ENCODE results near the gene TAF1C. TPM values are rescaled to one million over a fixed set of nuclear protein-coding genes. Genes with fewer than 3 reads are reported as not detected.

TAF1C gene
- total RNA-seq, 1 donor from 2014 or later: 22.8 TPM

DNA sequence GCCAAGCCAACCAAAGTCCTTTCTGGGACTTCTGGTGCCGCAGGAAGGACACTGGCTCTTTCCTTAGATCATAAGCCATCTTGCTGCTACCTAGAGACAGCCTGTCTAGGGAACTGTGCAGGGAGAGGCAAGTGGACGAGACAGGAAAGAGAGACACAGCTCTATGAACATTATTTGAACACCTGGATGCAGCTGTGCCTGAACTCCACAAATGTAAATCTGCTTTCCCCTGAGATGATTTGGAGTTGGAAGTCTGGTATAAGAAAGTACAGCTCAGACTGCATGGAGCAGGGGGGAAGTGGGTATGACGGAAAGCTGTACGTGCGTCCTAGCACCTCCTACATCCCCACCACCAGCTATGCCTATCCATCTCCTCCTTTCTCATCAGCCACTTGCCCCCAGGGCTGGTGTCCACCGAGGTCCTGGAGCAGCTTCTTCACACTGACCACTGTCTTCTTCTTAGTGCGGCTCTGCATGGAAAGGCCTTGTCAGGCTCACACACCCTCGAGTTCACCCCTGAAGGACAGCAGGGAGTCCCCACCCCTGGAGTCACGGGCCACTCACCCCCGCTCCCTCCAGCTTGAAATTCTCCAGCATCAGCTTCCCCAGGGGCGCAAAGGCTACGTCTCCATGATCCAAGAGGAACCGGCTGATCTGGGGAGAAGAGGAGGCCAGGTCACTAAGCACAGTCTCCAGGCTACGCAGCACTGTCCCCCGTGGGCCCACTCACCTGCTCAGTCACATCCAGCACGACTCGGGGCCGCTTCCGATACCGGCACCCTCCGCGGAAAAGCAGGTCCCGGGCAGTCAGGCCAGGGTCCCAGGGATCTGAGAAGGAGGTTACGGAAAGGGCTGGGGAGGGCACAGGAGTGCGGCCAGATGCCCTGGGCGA lies 3.9 kb downstream of the TAF1C start:
- no peak for DNase-seq

DNA sequence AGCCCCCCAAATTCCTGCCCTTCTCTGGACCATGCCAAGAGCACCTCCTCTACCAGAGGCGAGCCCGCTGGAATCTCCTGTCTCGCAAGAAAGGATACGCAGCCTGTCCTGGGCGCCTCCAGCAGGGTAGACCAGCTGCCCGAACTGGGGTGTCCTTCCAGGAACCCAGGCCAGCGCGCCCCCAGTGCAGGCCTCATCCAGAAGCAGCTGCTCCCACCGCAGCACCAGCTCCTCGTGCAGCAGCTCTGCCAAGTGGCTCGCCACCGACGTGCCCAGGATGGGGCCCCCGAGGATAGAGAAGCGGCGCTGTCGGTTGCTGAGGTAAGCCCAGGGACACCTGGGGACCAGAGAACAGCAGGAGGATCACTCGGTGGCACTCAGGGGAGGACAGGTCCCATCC lies 4.8 kb downstream of the TAF1C start:
- no peak for DNase-seq

DNA sequence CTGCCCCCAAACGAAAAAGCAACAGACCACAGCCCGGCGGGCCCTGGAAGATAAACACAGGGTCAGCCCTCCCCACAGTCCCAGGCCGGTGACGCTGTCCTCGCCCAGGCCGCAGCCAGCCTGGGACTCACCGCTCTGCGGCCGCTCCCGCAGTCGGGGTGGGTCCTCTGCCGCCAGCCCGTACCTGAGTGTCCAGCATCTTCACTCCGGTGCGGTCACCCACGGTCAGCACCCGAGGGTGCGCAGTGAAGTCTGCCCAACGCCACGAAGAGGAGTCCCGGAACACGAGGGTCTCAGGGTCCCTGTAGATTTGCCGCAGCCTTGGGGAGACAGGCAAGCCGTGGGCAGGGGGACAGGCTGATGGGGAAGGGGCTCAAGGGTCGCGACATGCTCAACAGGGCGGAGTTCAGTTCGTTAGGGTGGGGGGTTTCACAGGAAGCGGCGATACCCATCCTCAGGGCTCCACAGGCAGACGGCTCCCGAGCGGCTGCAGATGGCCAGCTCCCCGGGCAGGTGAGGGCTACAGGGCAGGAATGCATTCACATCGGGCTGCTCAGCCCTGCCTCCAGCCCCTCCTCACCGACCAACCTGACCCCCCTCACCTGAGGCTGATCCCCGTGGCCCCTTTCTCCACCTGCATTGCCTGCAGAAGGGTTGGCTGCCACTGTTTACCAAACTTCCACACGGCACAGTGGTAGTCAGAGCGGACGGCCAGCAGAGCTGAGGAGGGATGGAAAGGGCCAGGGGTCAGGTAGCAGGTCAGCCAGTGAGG lies 5.5 kb downstream of the TAF1C start:
- DNase-seq: no peak

DNA sequence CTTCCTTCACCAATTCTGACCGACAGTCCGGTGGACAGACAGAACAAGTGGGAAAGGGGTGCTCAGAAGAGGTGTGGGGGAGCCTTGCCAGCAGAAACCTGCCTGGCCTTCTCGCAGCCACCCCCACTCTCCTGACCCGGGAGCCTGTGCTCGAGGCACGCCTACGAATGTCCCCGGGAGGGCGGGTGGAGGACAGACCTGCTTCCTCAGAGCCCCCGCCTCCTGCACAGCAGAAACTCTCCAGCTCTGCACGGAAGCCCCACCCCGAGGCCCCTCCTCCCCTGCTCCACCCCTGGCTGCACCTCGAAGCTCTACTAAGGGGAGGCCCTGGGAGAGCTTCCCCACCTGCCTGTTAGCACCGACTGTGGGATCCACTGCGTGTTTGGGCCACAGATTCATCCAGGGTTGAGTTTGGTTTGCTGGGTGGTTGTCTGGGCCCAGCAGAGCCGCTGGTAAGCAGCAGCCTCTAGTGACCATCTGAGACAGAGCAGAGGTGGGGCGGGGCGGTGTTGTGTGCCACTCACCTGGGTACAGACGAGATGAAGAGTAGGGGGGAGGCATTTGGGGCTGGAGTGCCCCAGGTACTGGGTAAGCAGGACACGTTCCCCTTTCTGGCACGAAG lies 6.2 kb downstream of the TAF1C start:
- DNase-seq: no peak

DNA sequence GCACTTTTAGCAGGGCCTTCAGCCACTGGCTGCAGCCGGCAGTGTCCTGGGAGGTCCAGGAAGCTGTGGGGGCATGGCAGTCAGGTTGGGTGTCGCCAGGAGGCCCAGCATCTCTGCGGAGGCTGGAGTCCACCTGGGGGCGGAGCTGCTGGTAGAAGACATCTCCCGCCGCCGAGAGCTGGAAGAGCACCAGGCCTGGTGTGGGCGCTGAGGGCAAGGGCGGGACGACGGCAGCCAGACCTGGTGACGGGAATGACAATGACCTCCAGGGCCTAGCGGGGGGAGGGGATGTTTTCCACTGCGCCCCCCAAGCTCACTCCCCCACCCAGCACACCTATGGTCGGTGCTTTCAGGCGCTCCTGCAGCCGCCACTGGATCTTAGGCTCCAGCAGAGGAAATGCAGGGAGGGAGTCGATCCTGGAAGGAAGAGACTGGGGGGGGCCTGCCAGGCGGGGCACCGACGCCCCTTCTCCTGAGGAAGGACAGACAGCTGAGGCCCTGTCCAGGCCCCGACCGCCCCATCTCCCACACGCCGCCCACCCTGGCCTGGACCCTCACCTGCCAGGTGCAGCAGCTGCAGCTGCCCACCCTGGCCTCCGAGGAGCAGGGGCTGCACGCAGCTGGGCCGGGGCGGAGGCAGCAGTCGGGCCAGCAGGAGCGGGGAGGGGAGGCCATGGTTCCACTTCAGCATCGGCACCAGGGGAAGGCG lies 7.1 kb downstream of the TAF1C start:
- DNase-seq: no peak

DNA sequence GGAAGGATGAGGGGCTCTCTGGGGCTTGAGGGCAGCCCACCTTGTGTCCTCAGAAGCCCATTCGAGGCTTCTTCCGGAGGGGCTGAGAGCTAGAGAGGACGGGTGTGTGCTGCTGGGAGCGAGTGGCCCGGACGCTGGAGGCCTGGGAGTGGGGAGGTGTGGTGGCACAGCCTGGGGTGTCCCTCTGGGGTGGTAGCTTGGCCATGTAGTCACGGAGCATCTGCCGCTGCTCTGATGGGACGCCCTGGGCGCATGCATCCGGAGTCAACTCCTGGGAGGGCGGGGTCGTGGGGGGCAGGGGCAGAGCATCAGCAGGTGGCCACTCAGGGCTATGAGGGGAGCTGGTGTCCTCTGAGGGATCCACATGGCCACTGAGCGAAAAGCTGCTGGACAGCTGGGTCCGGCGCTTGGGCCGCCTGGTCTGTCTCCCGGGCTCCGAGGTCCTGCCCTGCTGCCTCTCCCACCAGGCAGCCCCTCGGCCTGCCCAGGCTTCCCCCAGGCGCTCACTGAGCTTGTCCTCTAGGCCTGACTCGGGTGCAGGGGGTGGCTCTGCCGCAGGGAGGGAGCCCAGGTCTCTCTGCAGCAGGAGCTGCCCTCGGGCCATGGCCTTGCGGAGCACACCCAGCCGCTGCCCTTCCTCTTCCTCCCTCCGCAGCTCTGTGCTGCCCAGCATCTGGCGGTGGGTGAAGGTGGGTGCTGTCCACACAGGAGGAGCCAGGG lies 7.8 kb downstream of the TAF1C start:
- no peak for DNase-seq

DNA sequence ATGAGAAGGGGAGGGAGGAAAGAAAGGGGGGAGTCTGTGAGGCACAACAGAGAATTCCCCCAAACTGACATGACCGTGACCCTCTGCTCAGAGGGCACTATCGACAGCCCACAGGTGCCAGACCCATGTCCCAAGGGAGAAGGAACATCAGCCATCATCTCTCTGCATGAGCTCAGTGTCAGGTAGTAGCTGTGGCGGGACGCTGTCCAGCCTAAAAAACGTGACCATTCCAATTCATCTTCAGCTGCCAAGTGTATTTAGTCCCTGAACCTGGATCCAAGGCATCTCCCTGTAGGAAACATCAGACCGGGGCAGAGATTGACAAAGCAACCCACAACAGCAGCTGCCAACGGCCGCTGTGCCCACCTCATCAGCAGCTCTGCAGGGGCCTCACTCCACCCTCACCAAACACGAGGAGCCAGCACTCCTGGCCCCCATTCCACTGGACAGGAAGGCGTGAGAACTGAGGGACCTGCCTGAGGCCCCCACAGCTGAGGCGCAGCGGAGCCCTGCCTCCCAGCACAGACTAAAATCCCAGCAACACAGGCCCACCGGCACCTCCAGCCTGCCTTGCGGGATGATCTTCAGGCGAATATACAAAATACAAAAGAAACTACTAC lies 8.6 kb downstream of the TAF1C start:
- DNase-seq: no peak

DNA sequence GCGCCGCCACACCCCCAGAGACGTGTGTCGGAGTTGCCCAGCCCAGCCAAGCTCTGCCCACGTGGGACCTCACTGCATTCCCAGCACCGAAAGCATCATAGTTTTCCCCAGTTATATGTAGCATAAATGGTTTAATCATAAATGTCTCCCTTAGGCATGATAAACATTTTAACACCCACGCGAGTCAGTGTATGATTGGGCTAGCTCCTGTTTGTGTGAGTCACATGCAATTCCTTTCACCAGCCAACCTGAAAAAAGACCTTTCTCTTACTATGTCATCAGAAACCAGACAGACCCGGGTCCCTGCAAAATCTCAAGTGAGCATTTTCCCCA lies 9.2 kb downstream of the TAF1C start:
- DNase-seq: no peak

DNA sequence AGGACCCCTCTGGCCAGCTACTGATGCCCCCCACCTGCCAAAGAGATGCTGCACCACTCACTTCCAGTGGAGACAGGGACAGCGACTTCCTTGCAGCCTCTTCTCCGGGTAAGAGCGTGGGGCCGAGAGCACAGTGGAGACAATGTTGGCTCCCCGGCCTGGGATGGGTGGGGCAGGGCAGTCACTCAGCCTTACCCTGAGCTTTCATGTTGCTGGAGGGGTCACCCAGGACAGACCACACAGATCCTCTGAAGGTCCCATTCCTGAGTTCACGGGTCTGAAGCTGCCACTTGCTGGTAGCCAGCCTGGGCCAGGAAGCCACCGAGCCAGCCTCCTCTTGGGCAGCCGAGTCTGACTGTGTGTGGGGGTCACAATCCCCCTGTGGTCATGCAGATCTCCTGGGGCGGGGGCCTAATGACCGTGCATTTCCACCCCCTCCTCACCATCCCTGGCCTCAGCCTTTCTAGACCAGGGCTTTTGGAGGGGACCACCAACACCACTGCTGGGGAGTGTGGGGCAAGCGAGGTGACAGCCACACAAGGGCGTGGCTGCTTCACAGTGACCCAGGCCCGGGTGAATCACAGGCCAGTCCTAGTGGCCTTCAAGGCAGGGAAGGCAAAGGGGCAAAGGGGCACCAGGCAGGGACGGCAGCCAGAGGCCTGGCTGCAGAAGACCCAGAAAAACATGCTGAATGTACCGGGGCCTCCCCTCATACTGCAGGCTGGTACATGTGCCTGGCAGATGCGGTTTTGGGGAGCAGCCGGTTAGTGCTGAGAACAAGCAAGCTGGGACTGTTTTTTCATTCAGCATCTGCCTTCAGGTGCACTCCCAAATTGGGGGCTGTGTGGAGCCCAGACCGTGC lies 10.4 kb downstream of the TAF1C start:
- DNase-seq: no peak

DNA sequence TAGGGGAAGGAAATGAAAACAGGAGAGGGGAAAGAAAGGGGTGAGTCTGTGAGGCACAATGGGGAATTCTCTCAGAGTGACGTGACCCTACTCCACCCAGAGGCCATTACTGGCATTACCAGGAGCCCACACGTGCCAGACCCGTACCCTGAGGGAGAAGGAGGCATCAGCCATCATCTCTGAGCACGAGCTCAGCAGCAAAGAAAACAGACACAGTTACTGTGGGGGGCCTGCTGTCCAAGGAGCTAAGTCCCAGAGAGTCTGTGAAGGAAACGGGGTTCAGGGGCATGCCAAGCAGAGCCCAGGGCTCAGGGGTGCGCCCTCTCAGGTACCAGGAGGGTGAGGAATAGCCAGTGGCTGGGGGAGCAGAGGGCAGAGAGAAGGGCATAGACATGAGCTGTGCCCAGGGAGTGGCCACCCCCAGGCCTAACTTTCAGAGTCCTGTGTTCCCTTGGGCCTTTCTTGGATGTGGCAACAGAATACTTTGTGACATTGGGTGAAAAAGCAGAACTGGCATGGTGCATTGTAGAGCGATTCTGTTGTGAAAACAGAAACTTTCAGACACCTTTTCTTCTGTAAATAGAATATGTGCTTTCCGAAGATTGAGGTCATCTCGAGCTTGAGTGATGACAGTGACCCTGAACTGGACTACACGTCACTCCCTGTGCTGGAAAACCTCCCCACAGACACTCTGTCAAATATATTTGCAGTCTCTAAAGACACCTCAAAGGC lies 11.3 kb downstream of the TAF1C start:
- no peak for DNase-seq

DNA sequence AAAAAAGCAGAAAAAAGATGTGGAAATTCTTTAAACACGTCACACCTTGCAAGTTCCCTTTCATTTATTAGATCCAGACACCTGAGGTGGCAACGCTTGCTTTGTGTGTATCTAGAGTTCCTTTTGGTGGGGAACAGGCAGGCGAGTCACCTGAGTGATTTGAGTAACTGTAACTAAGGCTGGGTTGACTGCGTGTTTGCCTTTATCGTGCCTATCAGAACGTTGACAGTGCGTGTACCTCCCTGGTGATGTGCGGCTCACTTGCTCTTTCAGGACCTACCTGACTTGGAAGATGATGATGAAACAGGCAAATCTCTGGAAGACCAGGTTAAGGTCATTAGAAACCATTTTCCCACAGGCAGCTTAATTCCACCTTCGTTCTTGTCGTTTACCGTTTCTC lies 12.5 kb downstream of the TAF1C start:
- DNase-seq: no peak

DNA sequence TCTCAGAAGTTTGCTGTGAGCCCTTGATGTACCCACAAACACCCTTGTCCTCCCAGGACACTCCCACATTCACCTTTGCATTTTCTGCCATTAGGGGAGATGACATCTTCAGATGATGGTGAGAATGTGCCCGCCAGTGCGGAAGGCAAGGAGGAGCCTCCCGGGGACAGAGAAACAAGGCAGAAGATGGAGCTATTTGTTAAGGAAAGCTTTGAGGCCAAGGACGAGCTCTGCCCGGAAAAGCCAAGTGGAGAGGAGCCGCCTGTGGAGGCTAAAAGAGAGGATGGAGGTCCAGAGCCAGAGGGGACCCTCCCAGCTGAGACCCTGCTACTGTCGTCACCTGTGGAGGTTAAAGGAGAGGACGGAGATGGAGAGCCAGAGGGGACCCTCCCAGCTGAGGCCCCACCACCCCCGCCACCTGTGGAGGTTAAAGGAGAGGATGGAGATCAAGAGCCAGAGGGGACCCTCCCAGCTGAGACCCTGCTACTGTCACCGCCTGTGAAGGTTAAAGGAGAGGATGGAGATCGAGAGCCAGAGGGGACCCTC lies 17.0 kb downstream of the TAF1C start:
- no peak for DNase-seq

DNA sequence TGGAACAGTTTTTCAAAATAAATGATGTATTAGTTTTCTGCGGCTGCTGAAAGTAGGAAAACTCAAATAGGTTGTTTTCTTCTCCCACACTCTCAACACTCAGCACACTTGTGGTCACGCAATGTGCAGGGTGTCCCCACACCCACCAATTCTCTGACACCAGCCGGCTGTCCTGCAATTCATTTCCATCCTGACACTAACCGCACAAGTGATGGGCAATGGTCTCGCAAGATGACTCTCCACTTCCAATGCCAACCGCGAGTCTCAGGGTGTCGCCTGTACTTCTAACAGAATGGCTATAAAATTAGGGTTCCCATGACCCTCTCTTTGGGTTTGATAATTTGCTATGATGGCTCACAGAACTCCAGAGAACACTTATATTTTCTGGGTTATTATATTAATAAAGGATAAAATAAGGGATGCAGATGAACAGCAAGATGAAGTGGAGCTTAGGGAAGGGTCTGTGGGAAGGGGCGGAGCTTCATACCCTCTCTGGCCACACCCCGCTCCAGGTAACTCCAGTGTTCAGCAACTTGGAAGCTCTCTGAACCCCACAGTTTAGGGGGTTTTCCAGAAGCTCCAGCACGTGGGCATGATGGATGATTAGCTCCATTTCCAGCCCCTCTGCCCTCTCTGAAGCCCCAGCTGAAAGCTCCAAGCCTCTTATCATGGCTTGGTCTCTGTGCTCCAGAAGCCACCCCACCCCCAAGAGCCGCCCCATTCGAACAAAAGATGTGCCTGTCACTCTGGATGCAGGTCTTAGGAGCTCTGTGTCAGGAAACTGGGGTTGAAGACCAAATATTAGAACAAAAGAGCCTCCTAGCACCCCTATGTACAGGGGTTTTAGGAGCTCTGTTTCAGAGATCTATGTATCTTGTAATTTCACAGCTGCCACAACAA lies 19.8 kb downstream of the TAF1C start:
- no peak for DNase-seq

DNA sequence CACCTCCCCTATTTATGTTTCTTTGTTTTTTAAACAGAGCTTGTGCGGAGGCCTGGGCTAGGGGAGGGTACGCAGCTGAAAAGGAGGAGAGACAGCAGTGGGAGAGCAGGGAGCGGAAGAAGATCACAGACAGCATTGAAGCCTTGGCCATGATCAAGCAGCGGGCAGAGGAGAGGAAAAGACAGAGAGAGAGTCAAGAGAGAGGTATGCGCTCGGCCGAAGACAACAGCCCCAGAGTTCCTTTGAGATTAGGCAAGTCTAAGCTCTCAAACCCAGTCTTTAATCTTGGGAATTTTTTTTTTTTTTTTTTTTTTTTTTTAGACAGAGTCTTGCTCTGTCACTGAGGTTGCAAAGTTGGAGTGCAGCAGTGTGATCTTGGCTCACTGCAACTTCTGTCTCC lies 21.1 kb downstream of the TAF1C start:
- DNase-seq: no peak

DNA sequence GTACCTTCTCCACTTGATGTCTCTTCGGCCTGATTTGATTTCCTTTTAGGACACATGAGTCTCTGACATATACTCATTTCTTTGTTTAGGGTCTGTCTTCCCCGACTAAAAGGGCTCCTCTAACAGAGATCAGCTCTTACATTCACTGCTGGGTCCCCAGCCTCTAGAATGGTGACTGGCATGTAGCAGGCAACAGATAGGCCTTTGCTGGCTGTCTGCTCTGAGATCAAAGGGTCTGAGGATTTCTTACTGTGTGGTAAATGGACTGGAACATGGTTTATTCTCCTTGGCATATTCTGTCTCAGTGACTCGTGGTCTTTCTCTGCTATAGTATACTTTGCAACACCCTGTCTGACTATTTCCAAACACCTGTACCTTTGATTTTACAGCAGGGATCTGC lies 25.1 kb downstream of the TAF1C start:
- no peak for DNase-seq

DNA sequence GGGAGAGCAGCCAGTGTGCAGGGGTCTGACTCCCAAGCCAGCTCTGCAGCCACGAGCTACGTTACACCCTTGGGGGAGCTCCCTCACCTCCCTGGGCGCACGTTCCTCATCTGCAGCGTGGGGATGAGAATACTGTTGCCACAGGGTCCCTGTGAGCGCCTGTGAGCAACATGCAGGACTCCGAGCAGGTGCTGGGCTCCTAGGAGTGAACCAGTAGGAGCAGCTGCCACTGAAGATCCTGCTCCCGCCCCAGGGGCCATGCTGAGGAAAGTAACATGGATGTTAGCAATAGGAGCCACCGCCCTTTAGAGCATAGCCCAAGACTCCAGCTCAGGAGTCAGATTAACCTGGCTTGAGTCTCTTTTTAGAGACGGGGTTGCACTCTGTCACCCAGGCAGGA lies 25.8 kb downstream of the TAF1C start:
- no peak for DNase-seq

DNA sequence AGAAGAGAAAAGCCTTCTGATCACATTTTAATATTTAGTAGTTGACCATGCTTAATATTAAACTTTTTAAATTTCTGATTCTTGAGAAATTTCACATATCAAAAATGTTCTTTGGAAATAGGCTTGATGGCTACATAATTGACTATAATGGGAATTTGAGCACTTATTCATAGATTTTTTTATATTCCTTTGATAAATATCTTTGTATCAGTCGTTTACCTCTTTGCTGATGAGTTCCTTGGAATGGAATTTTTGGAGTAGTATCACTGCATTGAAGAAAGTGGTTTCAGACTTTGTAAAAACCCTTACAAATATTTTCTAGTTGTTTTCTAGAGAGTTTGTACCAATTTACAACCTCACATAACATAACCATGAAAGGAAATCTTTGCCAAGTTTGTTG lies 27.1 kb downstream of the TAF1C start:
- DNase-seq: no peak

DNA sequence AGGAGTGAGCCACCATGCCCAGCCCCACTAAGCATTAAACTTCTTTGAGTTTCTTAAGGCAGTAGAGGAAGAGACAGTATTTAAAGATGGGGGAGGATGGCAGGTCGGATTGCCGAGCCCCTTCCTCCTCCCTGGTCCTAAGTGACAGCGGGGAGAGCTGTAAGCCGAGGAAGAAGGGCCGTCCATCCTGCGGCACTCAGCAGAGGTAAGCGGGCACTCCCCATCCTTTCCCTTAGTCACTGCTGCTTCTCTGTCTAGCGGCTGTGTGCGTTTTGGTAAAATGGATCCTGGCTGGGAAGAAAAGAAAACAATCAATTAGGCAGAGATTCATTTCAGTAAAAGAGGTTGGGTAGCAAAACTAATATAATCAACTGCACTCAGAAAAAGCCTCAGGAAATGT lies 27.9 kb downstream of the TAF1C start:
- no peak for DNase-seq
